Stimulated activated CD8-positive, alpha-beta memory T cell treated with anti-CD3 and anti-CD28 coated beads, Interleukin-7, amount 100 ng/mL, for 24 hours (primary cell): ENCODE data around the gene RAPGEF5.

ENCODE experiments used
- DNase-seq: peaks from one replicate; pipeline ENCODE4 v3.0.0-alpha.2; 2020; ENCODE audit warnings: low read depth

The RAPGEF5 gene

GRCh38 chr7:22151901-22152300, 205.1 kb downstream of the RAPGEF5 start:
- DNase-seq, result no peak

DNA sequence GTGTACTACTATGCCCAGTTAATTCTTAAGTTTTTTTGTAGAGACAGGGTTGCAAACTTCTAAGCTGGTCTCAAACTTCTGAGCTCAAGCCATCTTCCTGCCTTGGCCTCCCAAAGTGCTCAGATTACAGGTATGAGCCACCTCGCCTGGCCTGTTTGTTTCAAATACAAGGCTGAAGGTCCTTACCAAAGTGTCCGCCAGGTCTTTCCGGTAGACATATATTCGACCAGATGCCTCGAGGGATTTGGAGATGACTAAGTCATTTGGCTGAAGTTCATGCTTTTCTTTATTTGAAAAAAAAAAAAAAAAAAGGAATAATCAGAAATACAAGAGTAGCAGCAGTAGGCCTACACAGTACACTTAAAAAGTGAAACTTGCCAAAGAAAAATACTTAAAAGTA, 206.7 kb downstream of the RAPGEF5 start:
- no peak for DNase-seq

- no peak for DNase-seq
Measured at GRCh38 chr7:22147868-22148267, 209.1 kb downstream of the RAPGEF5 start.

DNA sequence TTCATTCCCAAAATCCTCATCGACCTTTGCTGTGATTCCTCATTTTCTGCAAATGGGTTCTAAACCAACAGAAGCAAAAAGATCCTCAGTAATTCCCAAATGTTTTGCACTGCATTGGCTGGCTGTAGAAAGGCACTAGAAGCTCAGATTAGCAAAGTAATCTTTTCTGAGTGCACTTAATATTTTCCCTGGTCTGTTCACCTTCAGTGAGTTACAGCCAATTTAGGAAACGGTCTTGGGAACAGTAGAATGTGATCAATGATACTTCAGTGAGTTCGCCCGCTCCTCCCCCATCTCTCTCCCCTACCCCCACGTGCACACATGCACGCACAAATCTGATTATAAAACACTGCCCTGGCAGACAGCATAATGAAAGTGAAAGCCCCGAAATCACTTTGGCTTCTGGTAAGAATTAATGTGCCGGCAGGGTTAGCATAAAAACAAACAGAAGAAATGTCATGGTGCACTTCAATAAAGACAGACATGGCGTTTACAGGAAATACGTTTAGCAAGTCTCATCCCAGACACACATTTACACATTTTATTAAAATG, 209.9 kb downstream of the RAPGEF5 start:
- no peak for DNase-seq

DNA sequence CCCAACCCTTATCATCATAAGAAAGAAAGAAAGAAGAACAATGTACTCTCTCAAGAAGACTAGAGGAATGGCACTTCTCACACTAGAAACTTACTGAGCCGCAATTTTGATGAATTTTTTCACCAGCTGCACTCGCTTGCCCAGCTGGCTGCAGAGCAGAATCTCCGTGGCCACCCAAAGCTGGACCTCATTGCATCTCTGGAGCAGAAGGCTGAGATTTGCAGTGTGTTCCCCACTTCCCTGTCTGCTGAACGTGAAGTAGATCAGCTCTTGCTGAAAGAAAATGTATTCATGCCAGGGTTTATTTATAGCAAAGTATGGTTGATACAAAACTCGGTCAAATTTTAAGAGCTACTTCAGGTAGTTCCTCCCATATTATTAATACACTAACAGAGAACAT, 212.0 kb downstream of the RAPGEF5 start:
- no peak for DNase-seq

GRCh38 chr7:22143491-22143890, 213.5 kb downstream of the RAPGEF5 start:
- DNase-seq, result no peak

DNA sequence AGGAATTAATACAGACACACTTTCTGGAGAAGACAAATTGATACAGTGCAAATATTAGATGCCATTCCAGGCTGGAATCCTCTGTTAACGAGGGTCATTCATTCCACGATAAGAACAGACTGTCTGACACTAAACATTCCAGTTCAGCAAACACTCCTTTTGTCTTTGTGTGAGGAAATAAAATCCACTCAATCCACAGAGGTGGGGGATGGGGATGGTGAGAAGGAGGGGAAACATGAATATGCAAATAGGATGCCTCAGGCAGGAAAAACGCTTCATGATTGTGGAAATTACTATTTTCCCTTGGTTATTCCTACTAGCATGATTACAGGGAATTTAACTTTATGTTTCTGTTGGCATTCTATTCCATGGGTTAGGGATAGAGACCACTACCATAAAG, 214.4 kb downstream of the RAPGEF5 start:
- DNase-seq, result no peak

- no peak for DNase-seq
Measured at GRCh38 chr7:22141355-22141754, 215.6 kb downstream of the RAPGEF5 start.

GRCh38 chr7:22140578-22140977, 216.4 kb downstream of the RAPGEF5 start:
- no peak for DNase-seq

- no peak for DNase-seq
Measured at GRCh38 chr7:22138886-22139285, 218.1 kb downstream of the RAPGEF5 start.

- no peak for DNase-seq
Measured at GRCh38 chr7:22138106-22138505, 218.8 kb downstream of the RAPGEF5 start.

DNA sequence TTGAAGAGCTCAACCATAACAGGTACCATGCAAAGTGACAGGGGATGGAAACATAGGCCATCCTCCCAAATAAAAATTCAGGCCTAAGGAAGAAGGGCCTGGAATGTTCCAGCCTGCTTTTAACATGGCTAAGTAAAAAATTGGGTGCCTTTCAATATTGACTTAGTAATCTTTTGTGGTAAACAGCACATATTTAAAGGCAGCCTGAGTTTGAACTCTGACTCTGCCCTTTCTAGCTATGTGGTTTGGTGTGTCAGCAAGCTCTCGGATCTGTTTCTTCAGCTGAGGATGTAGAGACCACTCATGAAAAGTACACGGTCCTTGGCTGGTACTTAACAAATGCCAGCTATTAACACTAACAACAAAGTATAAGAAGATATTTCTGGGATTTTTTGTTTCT, 219.5 kb downstream of the RAPGEF5 start:
- no peak for DNase-seq

DNA sequence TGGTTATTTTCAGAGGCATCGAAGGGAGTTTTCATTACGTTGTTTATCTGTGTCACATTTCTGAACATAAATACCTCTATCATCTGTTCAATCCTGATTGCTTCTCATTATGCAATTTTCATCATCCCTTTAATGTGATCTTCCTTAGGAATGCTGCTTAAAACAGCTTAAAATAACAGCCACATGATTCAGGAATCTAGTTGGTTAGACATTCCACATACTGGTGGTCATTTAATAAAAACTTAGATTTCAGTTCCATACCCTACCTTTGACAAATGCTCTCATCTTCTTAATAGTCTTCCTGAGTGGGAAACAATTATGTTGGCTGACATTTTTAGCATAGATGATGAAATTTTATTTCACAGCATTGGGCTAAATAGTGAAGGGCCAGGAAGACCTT, 219.9 kb downstream of the RAPGEF5 start:
- DNase-seq, result no peak

DNA sequence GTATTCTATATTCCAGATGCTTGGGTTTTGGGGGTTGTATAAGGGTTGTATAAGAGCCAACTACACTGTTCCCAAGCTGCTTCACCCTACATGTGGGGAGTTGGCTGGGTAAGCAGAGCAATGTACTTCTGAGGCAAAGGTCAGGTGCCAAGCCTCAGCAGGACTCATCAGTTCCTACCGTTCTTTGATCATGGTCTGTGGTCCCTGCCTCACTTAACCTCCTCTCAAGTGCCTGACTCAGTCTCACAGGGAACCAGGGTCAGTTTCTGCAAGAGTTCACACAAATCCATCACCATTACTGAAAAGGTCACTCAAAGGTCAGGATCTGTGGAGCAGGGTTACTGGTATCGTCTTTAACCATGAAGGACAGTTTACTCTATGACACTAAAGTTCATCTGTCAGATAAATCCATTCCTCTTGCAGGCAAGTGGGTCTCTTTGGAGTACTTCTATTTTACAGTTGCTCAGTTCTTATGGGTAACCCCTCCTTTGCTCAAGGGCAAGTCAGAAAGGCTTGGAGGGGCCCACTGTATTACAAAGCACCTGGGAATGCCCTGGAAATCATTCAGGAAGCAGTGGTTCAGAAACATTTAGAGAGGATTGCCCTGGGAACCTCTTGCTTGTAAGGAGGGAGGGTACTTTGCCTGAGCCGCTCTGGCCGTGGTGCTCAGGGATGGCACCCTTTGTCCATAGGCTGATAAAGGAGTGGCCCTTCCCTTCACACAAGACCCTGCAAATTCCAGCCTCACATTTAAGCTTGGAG, 227.0 kb downstream of the RAPGEF5 start:
- no peak for DNase-seq

- DNase-seq, result no peak
Measured at GRCh38 chr7:22129166-22129565, 227.8 kb downstream of the RAPGEF5 start.

GRCh38 chr7:22128528-22128920, 228.4 kb downstream of the RAPGEF5 start:
- DNase-seq, result no peak

DNA sequence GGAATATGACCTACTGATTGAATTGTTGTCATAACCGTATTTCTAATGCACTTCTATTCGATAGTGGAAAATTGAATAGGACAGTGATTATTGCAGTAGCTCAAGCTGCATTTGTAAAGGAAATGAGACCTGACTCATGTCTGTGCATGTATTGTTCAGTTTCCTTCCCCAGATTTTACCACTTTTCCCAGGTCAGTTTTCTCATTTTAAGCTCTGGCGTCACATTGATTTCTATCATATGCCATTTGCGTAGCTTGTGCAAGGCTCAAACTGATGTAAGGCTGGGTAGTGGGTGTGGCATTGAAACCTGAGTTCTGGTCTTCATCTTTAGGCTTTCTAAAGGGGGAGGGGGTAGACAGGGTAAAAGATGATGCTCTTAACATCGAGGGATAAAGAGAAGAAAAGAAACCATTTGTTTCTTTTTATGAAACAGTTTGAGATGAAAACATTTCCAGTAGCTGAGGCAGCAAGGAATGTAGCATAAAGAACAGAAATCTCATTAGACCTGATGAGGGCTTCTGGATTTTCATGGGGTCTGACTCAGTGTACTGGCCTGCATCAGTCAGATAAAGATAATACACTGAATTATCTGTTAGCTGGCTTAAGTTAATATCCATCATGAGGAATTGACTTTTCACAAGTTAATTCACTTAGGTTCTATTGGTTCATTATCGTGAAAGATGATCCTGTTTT, 229.0 kb downstream of the RAPGEF5 start:
- DNase-seq, result no peak

- DNase-seq, result no peak
Measured at GRCh38 chr7:22125436-22125835, 231.5 kb downstream of the RAPGEF5 start.

GRCh38 chr7:22124941-22125340, 232.0 kb downstream of the RAPGEF5 start:
- no peak for DNase-seq

DNA sequence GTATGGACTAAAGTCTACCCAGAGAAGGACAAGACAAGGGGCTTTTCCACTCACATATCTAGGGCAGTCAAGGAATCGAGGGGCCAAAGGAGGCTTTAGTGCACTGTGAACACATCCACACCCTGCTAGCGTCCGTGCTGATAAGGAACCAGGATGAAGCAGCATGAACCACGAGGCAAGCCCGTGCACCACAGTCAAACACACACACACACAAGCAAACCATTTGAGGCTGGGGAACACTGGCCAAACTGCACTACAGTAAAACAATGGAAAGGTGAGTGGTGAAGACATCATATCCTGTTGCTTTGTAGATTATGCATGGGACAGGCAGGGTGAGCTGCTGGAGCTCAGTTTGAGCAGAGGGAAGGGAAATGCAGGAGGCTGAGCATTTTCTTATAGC, 233.8 kb downstream of the RAPGEF5 start:
- no peak for DNase-seq

- no peak for DNase-seq
Measured at GRCh38 chr7:22121702-22122474, 235.1 kb downstream of the RAPGEF5 start.

GRCh38 chr7:22120391-22121053, 236.4 kb downstream of the RAPGEF5 start:
- DNase-seq, result no peak
